DMS153 (cell line): ENCODE data around the gene OR4F6.

Experiments
- DNase-seq: peaks from one replicate; lab custom pipeline; 2025; lab: John Stamatoyannopoulos, UW

OR4F6 gene

DNA sequence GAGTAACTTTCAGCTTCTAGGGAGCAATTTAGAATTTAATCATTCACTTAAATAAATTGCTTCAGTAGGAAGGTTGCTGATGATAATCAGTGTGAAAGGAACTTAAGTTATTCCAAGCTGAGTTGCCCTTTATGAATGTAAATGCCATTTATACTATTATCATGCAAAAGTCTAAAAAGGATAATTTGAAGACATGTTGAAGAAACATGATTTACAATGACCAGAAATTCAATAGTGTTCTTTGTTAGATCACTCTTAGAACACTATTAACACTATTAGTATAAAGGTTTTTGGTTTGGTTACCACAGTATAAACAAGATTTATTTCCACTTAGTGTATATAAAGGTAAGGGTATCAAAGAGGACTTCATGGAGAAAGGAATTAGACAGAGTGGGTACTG is 1.6 kb downstream of the OR4F6 start:
- no peak for DNase-seq

GRCh38 chr15:101805605-101806345 is 2.5 kb downstream of the OR4F6 start:
- no peak for DNase-seq

GRCh38 chr15:101807345-101807945 is 4.1 kb downstream of the OR4F6 start:
- no peak for DNase-seq

- DNase-seq = no peak
Measured at GRCh38 chr15:101808201-101808600, 4.9 kb downstream of the OR4F6 start.

- no peak for DNase-seq
Measured at GRCh38 chr15:101810456-101810855, 7.1 kb downstream of the OR4F6 start.

- no peak for DNase-seq
Measured at GRCh38 chr15:101810876-101811275, 7.6 kb downstream of the OR4F6 start.

DNA sequence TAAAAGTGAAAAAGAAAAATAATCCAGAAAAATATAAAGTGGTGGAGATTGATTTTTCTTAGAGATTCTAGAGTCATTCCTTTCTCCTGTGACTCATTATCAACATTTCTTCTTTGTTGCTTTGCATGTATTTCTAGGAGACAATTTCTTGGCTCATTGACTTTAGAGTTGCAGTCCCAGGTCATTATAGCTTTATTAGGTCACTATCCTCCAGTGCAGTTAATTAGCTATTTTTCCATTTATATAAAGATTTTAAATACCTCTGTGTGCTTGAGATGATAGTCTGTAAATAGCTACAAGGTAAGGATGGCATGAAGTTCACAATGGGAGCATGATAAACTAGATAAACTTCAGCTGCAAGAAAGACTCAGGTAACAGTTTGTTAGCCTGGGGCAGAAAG is 8.6 kb downstream of the OR4F6 start, which contains the start of gene OR4F15:
OR4F15 (plus strand) TSS at position 301 of the 400 bp plus-strand sequence. CDS start 5,985 bp downstream, outside the sequence.
- no peak for DNase-seq

DNA sequence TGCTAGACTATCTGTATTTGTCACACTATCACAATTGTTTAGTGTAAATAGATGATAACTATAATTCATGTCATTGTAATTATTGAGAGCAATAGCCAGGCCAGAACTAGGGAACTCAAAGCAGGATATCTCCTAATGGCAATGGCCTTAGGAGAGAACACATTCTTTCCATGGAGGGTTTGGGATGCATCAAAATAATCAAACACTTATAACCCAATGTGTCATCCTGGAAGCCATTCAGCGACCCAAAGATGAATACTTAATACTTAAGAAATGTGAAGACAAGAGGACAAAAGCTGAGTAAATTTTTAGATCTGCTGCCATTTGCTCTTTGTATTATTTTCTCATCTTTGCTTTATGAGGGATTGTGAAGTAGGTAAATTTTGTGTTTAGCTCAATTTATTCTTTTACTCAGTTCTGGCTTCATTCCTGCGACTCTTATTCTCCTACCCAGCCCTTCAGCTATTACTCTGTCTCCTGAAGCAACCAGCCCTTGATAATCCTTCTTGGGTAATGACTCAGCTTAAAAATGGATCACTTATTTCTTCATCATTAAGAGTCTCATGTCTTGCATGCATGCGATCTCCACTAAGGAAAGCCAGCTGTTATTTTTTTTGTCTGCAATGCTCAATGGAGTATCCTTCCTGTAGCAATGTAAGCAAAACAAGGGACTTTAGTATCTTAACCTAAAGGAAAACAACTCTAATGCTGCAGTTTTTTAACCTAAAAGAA is 10.7 kb downstream of the OR4F6 start:
- no peak for DNase-seq

DNA sequence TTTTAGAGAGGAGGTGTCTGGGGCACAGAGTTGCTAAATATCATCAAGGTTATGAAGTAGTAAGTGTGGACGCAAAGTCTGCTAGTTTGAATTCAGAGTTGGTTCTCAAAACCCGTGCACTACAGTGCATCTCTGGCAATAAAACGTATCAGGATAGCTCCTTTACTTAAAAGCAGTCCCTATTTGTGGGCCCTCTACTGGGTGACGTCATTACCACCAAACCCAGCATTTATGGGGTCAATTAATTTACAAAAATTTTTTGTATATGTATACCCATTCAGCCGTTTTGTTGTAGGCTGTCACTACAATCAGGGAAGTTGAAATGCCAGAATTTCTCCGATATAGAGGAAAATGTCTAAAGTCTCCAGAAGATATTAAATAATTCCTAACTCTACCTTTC is 17.5 kb downstream of the OR4F6 start:
- DNase-seq = no peak

DNA sequence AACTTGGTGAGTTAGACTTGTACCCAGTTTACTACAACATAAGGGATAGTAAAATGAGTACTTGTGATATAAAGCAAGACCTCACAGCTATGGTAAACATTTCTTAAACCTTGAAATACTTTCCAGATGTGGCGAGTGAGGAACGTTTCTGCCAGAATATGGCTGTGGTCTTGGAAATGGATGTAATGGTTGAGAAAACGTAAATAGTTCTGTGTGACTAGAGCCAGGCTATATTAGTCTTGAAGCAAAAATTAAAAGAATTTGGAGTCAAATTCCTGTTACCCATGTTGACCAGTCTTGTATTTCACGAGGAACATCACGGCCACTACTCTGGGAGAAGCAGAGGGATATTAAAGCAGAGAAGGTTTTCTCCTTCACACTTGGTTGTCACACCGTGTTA is 23.9 kb downstream of the OR4F6 start:
- DNase-seq = no peak

GRCh38 chr15:101828774-101829173 is 25.5 kb downstream of the OR4F6 start:
- DNase-seq = no peak

DNA sequence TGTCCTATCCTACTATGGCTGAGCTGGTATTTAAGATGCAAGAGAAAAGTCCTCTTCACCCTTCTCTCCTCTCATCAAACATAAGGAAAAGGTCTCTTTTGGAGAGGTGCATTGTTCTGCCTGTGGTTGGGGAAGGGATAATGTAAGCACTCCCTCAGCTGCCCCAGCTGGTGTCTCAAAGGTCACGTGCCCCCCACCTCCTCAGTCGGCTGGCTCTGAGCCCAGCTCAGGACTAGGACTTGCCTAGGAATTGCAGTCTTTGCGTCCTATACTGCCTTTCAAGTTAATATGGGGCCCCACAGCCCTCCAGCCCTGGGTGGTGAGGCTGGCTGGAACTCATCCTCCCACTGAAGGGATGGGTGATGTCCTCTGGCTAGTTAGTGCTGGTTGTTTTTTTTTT is 38.3 kb downstream of the OR4F6 start:
- no peak for DNase-seq

DNA sequence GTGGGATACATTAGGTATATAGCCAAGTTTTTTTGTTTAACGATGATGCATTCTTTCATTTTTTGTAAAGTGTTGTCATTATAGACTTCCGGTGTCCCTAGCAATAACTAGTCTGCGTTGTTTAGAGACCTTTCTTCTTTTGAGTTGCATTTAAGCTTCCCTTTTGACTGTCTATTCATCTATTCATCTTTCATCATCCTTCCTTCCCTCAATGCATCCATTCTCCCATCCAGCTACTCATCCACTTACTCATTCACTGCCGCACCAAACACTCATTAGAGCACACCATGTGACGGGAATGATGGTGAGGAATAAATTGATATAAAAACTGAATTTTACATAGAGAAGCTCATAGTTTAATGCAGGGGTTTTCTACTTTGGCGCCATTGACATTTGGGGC is 41.6 kb downstream of the OR4F6 start:
- DNase-seq = no peak

DNA sequence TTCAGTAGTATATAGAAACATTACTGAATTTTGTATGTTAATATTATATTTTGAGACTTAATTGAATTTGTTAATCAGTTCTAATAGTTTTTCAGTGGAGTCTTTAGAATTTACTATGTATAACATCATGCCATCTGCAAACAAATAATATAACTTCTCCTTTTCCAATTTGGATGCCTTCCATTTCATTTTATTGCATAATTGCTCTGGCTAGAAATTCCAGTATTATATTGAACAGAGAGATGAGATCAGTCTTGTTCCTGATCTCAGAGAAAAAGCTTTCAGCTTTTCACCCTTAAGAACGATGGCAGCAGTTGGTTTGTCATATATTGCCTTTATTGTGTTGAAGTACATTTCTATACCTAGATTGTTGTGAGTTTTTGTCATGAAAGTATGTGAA is 49.0 kb downstream of the OR4F6 start:
- no peak for DNase-seq
